Measurements from ENCODE around the gene TMC4. TPM values are rescaled to one million over a fixed set of nuclear protein-coding genes. Genes with fewer than 3 reads are reported as not detected.
A peak's percentile ranks its signal among the peaks of the same experiment; 100 is the strongest.

The TMC4 gene
- total and polyA plus RNA-seq, 4 donors = 0.23 to 2.4 (median 1.4) TPM

DNA sequence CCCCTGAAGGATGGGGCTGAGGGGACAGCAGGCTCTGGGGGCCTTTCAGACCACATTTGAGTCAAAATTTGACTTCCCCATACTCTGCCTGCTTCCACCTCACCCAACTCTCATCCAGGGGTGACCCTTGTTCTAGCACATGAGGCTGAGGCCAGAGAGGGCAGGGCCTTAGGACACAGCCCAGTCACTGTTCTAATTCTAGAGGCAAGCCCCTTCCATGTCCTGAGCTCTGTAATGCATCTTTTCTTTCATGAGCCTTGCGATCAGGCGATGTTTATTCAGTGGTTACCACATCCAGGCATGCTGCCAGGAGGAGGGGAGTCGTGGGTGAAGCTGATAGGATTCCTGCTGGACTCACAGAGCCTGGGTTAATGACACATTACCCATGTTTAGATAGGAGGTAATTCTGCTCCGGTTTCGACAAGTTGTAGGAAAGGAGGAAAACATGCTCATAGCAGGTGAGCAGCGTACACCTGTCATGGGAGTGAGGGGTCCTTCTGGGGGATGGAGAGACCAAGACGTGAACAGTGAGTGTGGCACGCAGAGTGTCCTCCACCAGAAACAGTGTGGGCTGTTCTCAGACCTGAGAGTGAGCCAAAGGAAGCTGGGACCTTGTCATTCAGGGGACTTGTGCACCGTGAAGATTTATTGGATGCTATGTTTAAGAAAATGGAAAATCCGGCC is 37.0 kb upstream of the TMC4 start:
- Histone ChIP-seq H3K9ac (ENCODE audit: low read depth in 1 of 2, low read length in 2 of 2) (peak overlapping the region; percentile 40 to 52), H3K27ac (ENCODE audit: low read depth in 1 of 2, low read length in 2 of 2) (peak overlapping the region; percentile 88 to 94), H3K27me3 (ENCODE audit: control insufficient read depth in 4 of 4, insufficient read depth in 4 of 4, low read length in 3 of 4) (no peaks in the 10 kb centered on the region), H3K4me3 (ENCODE audit: low read depth in 1 of 3, low read length in 3 of 3) (peak overlapping the region in 2 of 3 donors; percentile 21 to 29), H3K9me3 (ENCODE audit: control insufficient read depth in 4 of 4, low read length in 3 of 4) (no peaks in the 10 kb centered on the region), H3K4me1 (ENCODE audit: control insufficient read depth in 4 of 4, insufficient read depth in 4 of 4, low read length in 3 of 4) (peaks cover 29 to 66% (median 54%) of the 10 kb centered on the region in 4 donors), H3K36me3 (ENCODE audit: control insufficient read depth in 4 of 4, insufficient read depth in 3 of 4, low read depth in 1 of 4, low read length in 3 of 4) (peaks cover 13 to 24% (median 20%) of the 10 kb centered on the region in 4 donors)
- peak; percentile 85 for DNase-seq (ENCODE audit: low spot score)
- TF ChIP-seq, protein P1, sequence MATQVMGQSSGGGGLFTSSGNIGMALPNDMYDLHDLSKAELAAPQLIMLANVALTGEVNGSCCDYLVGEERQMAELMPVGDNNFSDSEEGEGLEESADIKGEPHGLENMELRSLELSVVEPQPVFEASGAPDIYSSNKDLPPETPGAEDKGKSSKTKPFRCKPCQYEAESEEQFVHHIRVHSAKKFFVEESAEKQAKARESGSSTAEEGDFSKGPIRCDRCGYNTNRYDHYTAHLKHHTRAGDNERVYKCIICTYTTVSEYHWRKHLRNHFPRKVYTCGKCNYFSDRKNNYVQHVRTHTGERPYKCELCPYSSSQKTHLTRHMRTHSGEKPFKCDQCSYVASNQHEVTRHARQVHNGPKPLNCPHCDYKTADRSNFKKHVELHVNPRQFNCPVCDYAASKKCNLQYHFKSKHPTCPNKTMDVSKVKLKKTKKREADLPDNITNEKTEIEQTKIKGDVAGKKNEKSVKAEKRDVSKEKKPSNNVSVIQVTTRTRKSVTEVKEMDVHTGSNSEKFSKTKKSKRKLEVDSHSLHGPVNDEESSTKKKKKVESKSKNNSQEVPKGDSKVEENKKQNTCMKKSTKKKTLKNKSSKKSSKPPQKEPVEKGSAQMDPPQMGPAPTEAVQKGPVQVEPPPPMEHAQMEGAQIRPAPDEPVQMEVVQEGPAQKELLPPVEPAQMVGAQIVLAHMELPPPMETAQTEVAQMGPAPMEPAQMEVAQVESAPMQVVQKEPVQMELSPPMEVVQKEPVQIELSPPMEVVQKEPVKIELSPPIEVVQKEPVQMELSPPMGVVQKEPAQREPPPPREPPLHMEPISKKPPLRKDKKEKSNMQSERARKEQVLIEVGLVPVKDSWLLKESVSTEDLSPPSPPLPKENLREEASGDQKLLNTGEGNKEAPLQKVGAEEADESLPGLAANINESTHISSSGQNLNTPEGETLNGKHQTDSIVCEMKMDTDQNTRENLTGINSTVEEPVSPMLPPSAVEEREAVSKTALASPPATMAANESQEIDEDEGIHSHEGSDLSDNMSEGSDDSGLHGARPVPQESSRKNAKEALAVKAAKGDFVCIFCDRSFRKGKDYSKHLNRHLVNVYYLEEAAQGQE (IDR thresholded peaks at IDR 0.05) = peak; percentile 75
- no peak for TF ChIP-seq EGR1 (IDR thresholded peaks at IDR 0.05; ENCODE audit: low read depth in 2 of 2)
- peak; percentile 60 to 94 for TF ChIP-seq JUND (IDR thresholded peaks at IDR 0.05)
- peak; percentile 45 to 52 for TF ChIP-seq RAD21 (IDR thresholded peaks at IDR 0.05)
- TF ChIP-seq FOXA1 (IDR thresholded peaks at IDR 0.05) = peak; percentile 94
- peak in 1 of 2 donors; percentile 63 for TF ChIP-seq GABPA (IDR thresholded peaks at IDR 0.05 in 1 of 2, conservative IDR thresholded peaks at IDR 0.05 in 1 of 2)
- peak; percentile 94 to 97 for TF ChIP-seq RXRA (IDR thresholded peaks at IDR 0.05)
- TF ChIP-seq, protein P2, sequence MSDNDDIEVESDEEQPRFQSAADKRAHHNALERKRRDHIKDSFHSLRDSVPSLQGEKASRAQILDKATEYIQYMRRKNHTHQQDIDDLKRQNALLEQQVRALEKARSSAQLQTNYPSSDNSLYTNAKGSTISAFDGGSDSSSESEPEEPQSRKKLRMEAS (IDR thresholded peaks at IDR 0.05) = peak; percentile 94
- TF ChIP-seq TAF1 (conservative IDR thresholded peaks at IDR 0.05) = peak; percentile 57
- TF ChIP-seq YY1 (IDR thresholded peaks at IDR 0.05) = peak; percentile 84
- TF ChIP-seq, protein P3, sequence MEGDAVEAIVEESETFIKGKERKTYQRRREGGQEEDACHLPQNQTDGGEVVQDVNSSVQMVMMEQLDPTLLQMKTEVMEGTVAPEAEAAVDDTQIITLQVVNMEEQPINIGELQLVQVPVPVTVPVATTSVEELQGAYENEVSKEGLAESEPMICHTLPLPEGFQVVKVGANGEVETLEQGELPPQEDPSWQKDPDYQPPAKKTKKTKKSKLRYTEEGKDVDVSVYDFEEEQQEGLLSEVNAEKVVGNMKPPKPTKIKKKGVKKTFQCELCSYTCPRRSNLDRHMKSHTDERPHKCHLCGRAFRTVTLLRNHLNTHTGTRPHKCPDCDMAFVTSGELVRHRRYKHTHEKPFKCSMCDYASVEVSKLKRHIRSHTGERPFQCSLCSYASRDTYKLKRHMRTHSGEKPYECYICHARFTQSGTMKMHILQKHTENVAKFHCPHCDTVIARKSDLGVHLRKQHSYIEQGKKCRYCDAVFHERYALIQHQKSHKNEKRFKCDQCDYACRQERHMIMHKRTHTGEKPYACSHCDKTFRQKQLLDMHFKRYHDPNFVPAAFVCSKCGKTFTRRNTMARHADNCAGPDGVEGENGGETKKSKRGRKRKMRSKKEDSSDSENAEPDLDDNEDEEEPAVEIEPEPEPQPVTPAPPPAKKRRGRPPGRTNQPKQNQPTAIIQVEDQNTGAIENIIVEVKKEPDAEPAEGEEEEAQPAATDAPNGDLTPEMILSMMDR (IDR thresholded peaks at IDR 0.05; ENCODE audit: low read depth, low read length, missing input control) = no peak
- peak; percentile 94 for TF ChIP-seq ZBTB33 (IDR thresholded peaks at IDR 0.05)
- peak; percentile 84 for TF ChIP-seq NR2F2 (IDR thresholded peaks at IDR 0.05)
- TF ChIP-seq, protein P4, sequence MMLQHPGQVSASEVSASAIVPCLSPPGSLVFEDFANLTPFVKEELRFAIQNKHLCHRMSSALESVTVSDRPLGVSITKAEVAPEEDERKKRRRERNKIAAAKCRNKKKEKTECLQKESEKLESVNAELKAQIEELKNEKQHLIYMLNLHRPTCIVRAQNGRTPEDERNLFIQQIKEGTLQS (IDR thresholded peaks at IDR 0.05) = peak; percentile 82
- peak; percentile 82 to 86 for TF ChIP-seq HNF4A (conservative IDR thresholded peaks at IDR 0.05)
- TF ChIP-seq SP1 (IDR thresholded peaks at IDR 0.05) = peak; percentile 98
- peak; percentile 97 for TF ChIP-seq FOXA2 (IDR thresholded peaks at IDR 0.05)
- peak; percentile 14 for TF ChIP-seq HNF4G (IDR thresholded peaks at IDR 0.05)
- 11% methylated on average over 10 of the region's 10 CpGs for WGBS
